Common myeloid progenitor, CD34-positive (primary cell): Measurements from ENCODE around the gene ROCK1.

Experiments used
- CTCF ChIA-PET: fragments of 350-600 bp; sonication (Branson Sonifier 250); formaldehyde crosslinking; loops from one replicate; lab custom pipeline; 2021; ENCODE audit warnings: antibody characterized with exemption; lab: Charles Lee
- POLR2A ChIA-PET: fragments of 350-600 bp; sonication (Branson Sonifier 250); formaldehyde crosslinking; loops from one replicate; lab custom pipeline; 2021; ENCODE audit warnings: antibody characterized with exemption; lab: Charles Lee
- DNase-seq, 3 donors: peaks; one replicate each; pipeline versions ENCODE4 v3.0.0 to v3.0.0-alpha.2; 2013
- H3K27ac ChIP-seq, 2 experiments: 1 replicate in 1 of 2; 2 replicates in 1 of 2; pipeline ENCODE4 v1.7.0; 2013; ENCODE audit warnings: inconsistent platforms in 2 of 2, low read length in 2 of 2, mild to moderate bottlenecking in 2 of 2, low read depth in 1 of 2, moderate library complexity in 1 of 2; ENCODE audit not compliant: severe bottlenecking in 2 of 2, insufficient read depth in 1 of 2, poor library complexity in 1 of 2
- H3K27me3 ChIP-seq, 5 experiments: replicated peaks in 2 of 5; 1 replicate in 3 of 5; 2 replicates in 2 of 5; pipeline versions ENCODE4 v1.6.1 to v1.7.0; 2013; ENCODE audit warnings: low read length in 4 of 5, mild to moderate bottlenecking in 2 of 5, moderate library complexity in 2 of 5, inconsistent platforms in 1 of 5; ENCODE audit not compliant: insufficient read depth in 5 of 5, control insufficient read depth in 4 of 5
- H3K36me3 ChIP-seq, 4 experiments: 1 replicate in 2 of 4; 2 replicates in 2 of 4; pipeline versions ENCODE4 v1.6.1 to v1.7.0; 2013; ENCODE audit warnings: low read length in 3 of 4, control low read depth in 1 of 4, mild to moderate bottlenecking in 1 of 4; ENCODE audit not compliant: control insufficient read depth in 4 of 4, insufficient read depth in 4 of 4
- H3K4me1 ChIP-seq, 4 experiments: 1 replicate in 3 of 4; 2 replicates in 1 of 4; pipeline versions ENCODE4 v1.6.1 to v1.7.1; 2013; ENCODE audit warnings: low read length in 3 of 4, mild to moderate bottlenecking in 3 of 4, control low read depth in 1 of 4, inconsistent platforms in 1 of 4, moderate library complexity in 1 of 4; ENCODE audit not compliant: control insufficient read depth in 4 of 4, insufficient read depth in 4 of 4; ENCODE audit errors: control extremely low read depth in 1 of 4
- H3K4me3 ChIP-seq, 7 experiments: 1 replicate in 4 of 7; 2 replicates in 3 of 7; pipeline versions ENCODE4 v1.5.1 to v1.7.0; 2013; ENCODE audit warnings: mild to moderate bottlenecking in 7 of 7, low read length in 6 of 7, moderate library complexity in 6 of 7, inconsistent platforms in 2 of 7, low read depth in 2 of 7, control low read depth in 1 of 7; ENCODE audit not compliant: insufficient read depth in 4 of 7, control insufficient read depth in 1 of 7; ENCODE audit errors: extremely low read depth in 1 of 7
- H3K9me3 ChIP-seq, 5 experiments: 1 replicate in 4 of 5; 2 replicates in 1 of 5; pipeline versions ENCODE4 v1.6.1 to v1.7.1; 2013; ENCODE audit warnings: low read length in 4 of 5, mild to moderate bottlenecking in 2 of 5, inconsistent platforms in 1 of 5, low read depth in 1 of 5, moderate library complexity in 1 of 5; ENCODE audit not compliant: control insufficient read depth in 4 of 5, insufficient read depth in 2 of 5; ENCODE audit errors: control extremely low read depth in 1 of 5
- WGBS: methylation state at CpG from one replicate; pipeline ENCODE4 v1.1.5; 2013; ENCODE audit not compliant: insufficient coverage; 5-methylcytosine and 5-hydroxymethylcytosine counted together

The ROCK1 gene

GRCh38 chr18:21105936-21106335, 5.7 kb downstream of the ROCK1 start:
- no peak overlapping the region for H3K27ac ChIP-seq
- no peak for DNase-seq
- ChIA-PET CTCF (interaction anchor here (1.8 kb wide), 1 partner anchor 53 kb away, joined by 3 read pairs; no protein-coding TSS in a partner anchor), POLR2A (no interaction called here)
- H3K4me3 ChIP-seq: no peak overlapping the region
- 96% methylated on average over 2 of the region's 3 CpGs for WGBS
- H3K27me3 ChIP-seq: no peaks in the 10 kb centered on the region
- no peaks in the 10 kb centered on the region for H3K36me3 ChIP-seq
- H3K9me3 ChIP-seq: no peaks in the 10 kb centered on the region
- H3K4me1 ChIP-seq: peaks cover 8 to 39% (median 23%) of the 10 kb centered on the region in 4 experiments

- Histone ChIP-seq H3K9me3 (no peaks in the 10 kb centered on the region), H3K4me3 (no peak overlapping the region), H3K27ac (no peak overlapping the region), H3K4me1 (peaks cover 10 to 18% (median 14%) of the 10 kb centered on the region in 4 experiments), H3K36me3 (no peaks in the 10 kb centered on the region), H3K27me3 (no peaks in the 10 kb centered on the region)
- ChIA-PET POLR2A (no interaction called here), CTCF (no interaction called here)
- WGBS: no CpG with 5 or more reads among the region's 2 CpGs
- DNase-seq: no peak
Observed at GRCh38 chr18:21101172-21101571, 10.4 kb downstream of the ROCK1 start.

GRCh38 chr18:21100678-21101077, 10.9 kb downstream of the ROCK1 start:
- H3K9me3 ChIP-seq: no peaks in the 10 kb centered on the region
- POLR2A ChIA-PET: interaction anchor here (0.6 kb wide), 1 partner anchor 65 kb away, joined by 3 read pairs; no protein-coding TSS in a partner anchor
- H3K36me3 ChIP-seq: no peaks in the 10 kb centered on the region
- no peak for DNase-seq
- H3K4me3 ChIP-seq: no peak overlapping the region
- peaks cover 10 to 15% (median 10%) of the 10 kb centered on the region in 4 experiments for H3K4me1 ChIP-seq
- 84% methylated on average over 2 of the region's 2 CpGs for WGBS
- CTCF ChIA-PET: interaction anchor here (0.6 kb wide), 1 partner anchor 49 kb away, joined by 3 read pairs; no protein-coding TSS in a partner anchor
- no peaks in the 10 kb centered on the region for H3K27me3 ChIP-seq
- no peak overlapping the region for H3K27ac ChIP-seq

DNA sequence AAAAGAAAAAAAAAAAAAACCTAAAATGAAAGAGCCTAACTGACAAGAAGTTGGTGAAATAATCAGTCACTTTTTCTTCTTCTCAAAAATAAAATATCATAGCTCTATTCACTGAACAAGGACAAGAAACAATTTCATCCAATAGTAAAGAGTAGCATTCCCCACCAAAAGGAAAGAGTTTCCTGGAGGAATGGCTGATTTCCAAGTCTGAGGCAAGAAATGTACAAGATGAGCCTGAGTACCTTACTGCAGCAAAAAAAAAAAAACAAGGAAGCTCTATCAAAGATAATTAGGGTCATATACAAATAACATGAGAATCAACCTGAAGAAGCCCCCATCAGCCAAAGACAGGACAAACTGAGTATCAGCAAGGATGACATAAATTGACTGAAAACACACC, 11.5 kb downstream of the ROCK1 start:
- DNase-seq: no peak
- POLR2A ChIA-PET: interaction anchor here (0.6 kb wide), 1 partner anchor 65 kb away, joined by 3 read pairs; no protein-coding TSS in a partner anchor

GRCh38 chr18:21099442-21099841, 12.2 kb downstream of the ROCK1 start:
- ChIA-PET POLR2A (interaction anchor here (0.6 kb wide), 1 partner anchor 9 kb away, joined by 3 read pairs; no protein-coding TSS in a partner anchor), CTCF (interaction anchor here (0.9 kb wide), 1 partner anchor 12 kb away, joined by 3 read pairs; no protein-coding TSS in a partner anchor)
- no peaks in the 10 kb centered on the region for H3K9me3 ChIP-seq
- H3K4me1 ChIP-seq: peaks cover 6 to 15% (median 10%) of the 10 kb centered on the region in 4 experiments
- no peaks in the 10 kb centered on the region for H3K27me3 ChIP-seq
- DNase-seq: no peak
- H3K27ac ChIP-seq: no peak overlapping the region
- no peaks in the 10 kb centered on the region for H3K36me3 ChIP-seq
- H3K4me3 ChIP-seq: no peak overlapping the region
- 90% methylated on average over 7 of the region's 9 CpGs for WGBS

More for the DNA sequence above, 11.5 kb downstream of the ROCK1 start:
- Histone ChIP-seq H3K4me3 (no peak overlapping the region), H3K9me3 (no peaks in the 10 kb centered on the region), H3K4me1 (peaks cover 6 to 15% (median 10%) of the 10 kb centered on the region in 4 experiments), H3K27ac (no peak overlapping the region), H3K27me3 (no peaks in the 10 kb centered on the region), H3K36me3 (no peaks in the 10 kb centered on the region)
- CTCF ChIA-PET: interaction anchor here (0.6 to 0.9 kb wide), 2 partner anchors 11 to 49 kb away, joined by 3 read pairs; no protein-coding TSS in a partner anchor

GRCh38 chr18:21096760-21097159, 14.9 kb downstream of the ROCK1 start:
- H3K9me3 ChIP-seq: peaks cover 0 to 3% (median 0%) of the 10 kb centered on the region in 5 experiments
- 100% methylated on average over 2 of the region's 2 CpGs for WGBS
- no peak for DNase-seq
- ChIA-PET CTCF (no interaction called here), POLR2A (no interaction called here)
- peaks cover 0 to 3% (median 0%) of the 10 kb centered on the region in 4 experiments for H3K36me3 ChIP-seq
- H3K27me3 ChIP-seq: no peaks in the 10 kb centered on the region
- no peak overlapping the region for H3K4me3 ChIP-seq
- H3K27ac ChIP-seq: no peak overlapping the region
- H3K4me1 ChIP-seq: peaks cover 6 to 15% (median 10%) of the 10 kb centered on the region in 4 experiments

GRCh38 chr18:21093133-21093532, 18.5 kb downstream of the ROCK1 start:
- no peak for DNase-seq
- POLR2A ChIA-PET: no interaction called here
- Histone ChIP-seq H3K27ac (no peak overlapping the region), H3K9me3 (peaks cover 0 to 3% (median 0%) of the 10 kb centered on the region in 5 experiments), H3K4me1 (peaks cover 0 to 3% (median under 1%) of the 10 kb centered on the region in 4 experiments), H3K27me3 (no peaks in the 10 kb centered on the region), H3K4me3 (no peak overlapping the region), H3K36me3 (peaks cover 0 to 3% (median 0%) of the 10 kb centered on the region in 4 experiments)
- 97% methylated on average over 2 of the region's 3 CpGs for WGBS
- CTCF ChIA-PET: interaction anchor here (0.7 kb wide), 1 partner anchor 83 kb away, joined by 3 read pairs; no protein-coding TSS in a partner anchor
